GM18526 (cell line): ENCODE results near the gene SLC6A4.

Experiments used
- POLR2A ChIP-seq: IDR thresholded peaks from 3 replicates; pipeline ENCODE4 v1.6.1; 2011; ENCODE audit not compliant: insufficient read length; ENCODE audit errors: extremely low read depth

SLC6A4 gene

DNA sequence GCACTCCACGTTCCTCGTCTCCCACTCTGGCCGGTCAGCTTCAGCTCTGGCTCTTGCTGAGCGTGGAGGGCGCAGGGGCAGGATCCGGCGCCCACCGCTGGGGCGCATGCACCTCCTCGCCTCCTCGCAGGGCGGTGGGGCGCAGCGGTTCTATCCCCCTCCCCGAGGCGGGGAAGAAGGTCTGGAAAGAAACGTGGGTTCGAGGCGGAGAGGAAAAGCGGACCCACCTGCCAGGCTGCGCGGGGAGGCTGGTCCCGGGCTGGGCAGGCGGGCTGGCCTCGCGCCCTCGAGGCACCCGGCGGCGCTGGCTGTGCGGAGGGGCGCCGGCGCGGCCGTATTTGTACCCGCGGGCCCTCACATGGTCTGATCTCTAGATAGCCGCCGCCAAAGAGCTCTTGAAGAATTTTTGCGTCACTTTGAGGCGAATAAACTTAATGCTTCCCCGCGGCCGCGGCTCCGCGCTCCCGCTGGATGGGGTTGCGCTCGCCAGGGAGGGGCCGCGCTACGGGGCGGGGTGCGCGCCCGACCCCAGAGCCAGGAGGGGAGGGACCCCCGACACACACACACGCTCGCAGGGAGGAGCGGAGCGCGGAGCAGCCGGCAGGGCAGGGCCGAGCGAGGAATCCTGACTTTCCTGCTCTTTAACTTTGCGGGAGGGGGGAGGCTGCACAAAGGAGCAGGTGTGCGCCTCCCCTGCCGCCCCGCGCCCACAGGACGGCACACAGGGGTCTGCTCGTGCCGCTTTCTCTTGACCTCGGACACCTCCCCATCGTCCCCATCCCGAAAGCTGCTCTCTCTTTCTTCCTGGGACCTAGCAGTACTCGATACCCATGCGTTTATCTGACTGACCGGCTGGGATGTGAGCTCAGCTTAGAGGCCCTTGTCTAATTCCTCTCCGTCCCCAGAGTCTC lies at the start of gene SLC6A4:
SLC6A4 (minus strand) TSS at position 312 of the 911 bp plus-strand sequence. CDS start 13,739 bp downstream, outside the sequence.
- no peak for TF ChIP-seq POLR2A

DNA sequence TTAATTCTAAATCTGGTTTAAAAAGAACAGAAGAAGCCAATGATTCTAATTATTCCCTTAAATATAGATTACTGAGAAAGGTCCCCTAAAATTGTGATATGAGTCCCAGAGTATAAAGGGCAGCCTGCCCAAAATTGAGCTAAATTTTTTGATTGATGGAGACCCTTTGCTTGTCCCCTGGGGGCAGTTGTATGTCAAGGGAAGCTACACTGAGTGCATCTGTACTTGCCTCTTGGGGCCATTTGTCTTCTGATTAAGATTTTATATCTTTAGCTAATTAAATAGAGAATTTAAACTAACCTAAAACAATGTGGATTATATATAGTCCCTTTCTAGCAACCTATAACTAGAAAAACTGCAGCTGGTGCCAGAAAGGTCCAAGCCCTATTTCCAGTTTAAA lies 43.7 kb upstream of the SLC6A4 start:
- no peak for TF ChIP-seq POLR2A

DNA sequence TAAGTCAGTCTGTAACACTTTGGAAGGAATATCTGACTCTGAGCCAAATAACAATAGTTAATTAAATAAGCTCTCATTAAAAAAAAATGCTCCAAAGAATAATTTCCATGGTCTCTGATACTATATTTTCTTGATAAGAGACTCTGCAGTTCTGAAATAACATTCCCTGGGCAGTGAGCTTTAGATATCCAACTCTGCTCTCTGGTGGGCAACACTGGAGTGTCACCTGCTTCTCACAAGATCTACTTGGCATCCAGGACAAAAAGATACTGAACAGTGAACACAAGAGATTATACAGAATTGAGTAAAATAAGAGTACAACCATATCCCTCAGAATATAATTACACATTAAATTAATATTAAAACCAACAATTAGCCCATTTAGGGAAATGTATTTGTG lies 42.5 kb upstream of the SLC6A4 start:
- TF ChIP-seq POLR2A: no peak

DNA sequence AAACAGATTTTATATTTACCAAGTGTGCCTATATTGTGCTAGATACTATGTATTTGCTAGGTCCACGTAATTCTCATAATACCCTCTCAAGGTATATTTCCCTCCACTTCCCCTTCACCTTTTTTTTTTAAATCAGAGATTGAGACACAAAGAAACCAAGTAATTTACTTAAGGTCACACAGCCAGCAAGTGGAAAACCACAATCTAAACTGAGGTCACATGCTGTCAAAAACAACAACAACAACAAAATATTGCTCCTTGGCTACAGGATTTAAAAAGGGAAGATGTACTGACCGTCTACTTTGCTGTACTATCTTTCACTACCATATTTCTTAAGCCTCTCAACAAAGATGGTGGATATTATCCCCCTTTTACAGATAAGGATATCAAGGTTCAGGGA lies 40.4 kb upstream of the SLC6A4 start:
- TF ChIP-seq POLR2A: no peak

DNA sequence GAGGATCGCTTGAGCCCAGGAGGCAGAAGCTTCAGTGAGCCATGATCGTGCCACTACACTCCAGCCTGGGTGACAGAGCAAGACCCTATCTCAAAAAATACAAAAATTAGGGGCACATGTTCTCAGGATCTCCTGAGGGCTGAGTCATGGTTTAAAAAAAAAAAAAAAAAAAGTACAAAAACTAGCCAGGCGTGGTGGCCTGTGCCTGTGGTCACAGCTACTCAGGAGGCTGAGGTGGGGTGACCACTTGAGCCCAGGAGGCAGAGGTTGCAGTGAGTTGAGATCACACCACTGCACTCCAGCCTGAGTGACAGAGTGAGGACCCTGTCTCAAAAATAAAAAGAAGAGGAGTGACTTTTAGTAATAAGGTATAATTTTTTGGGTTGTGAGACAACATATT lies 39.4 kb upstream of the SLC6A4 start:
- no peak for TF ChIP-seq POLR2A

DNA sequence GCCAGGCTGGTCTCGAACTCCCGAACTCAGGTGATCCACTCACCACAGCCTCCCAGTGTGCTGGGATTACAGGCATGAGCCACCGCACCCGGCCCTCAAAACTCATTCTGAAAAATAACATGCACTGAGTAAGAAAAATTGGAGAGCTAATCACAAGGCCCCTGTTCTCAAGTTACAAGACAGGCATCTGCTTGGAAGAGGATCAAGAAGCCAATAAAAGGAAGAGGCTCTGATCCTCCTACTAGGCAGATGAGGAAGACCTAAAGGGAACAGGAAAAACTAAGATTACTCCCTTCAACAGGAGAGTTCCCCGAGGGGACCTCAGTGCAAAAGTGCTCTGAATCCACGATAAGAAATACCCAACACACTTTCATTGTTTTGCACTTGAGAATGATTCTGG lies 37.9 kb upstream of the SLC6A4 start:
- TF ChIP-seq POLR2A: no peak

DNA sequence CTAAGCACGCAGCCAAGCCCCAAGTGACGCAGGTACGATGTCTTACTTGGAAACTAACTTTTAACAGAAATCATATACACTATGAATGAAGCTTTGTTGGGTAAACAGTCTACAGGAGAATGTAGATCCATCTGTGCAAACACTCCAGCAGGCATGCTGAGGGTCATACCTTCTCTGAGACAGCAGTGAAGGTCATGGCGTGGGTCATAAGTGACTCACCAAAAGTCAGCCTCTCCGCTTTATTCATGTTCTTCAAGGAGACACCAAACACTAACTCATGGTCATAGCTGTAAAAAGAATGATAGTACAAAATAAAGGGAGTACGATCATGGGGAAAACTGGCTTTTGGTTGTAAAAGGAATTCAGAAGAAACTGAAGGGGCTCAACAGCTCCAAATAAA lies 35.6 kb upstream of the SLC6A4 start:
- no peak for TF ChIP-seq POLR2A

DNA sequence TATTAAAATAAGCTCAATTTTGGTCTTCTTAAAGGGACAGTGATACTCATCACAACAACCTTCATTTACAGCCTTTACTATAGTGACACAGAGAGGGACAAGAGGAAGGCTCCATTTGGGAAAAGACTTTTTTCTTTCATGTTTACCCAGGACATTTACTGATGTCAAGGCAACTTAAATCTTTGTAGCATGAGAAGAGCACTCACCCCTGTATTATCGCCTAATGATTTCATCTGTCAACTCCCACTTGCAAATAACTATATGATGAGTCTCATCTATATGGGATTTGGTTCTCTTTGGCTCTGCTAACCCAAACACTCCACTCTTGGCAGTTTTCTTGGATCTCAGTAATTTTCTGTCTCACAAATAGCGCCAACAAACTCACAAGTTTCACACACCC lies 32.1 kb upstream of the SLC6A4 start:
- no peak for TF ChIP-seq POLR2A

DNA sequence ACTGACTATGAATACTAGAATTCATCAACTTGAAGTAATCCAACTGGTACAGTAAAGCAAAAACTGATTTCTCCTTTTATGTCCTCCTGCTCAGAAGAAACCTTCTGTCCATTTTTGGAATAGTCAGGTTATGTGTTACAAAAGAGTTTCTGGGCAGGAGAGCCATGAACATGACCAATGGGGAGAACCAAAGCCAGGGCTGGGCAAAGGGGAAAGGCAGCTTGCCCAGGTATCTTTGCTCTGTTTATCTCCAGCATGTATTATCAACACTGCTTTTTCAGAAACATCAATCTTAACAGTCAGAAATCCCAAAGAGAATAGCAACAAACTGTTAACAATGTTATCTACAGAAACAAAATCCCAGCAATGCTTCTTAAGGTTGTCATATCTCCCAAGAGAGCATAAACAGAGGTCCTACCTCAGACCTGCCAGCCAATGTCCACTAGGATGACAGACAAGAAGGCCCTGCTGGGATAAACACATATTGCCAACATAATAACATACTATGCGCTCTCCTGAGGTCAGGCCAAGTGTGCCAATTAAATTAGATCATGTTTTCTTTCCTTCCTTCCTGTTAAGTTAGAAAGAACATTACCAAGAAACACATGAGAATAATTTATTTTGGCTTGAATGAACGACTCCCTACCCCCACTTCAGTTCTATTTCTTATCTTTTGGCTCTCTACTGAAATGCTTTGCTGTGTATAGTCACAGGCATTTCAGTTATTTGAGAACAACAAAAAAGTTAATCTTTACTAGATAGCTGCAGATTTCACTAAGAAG lies 28.2 kb upstream of the SLC6A4 start:
- TF ChIP-seq POLR2A: no peak

DNA sequence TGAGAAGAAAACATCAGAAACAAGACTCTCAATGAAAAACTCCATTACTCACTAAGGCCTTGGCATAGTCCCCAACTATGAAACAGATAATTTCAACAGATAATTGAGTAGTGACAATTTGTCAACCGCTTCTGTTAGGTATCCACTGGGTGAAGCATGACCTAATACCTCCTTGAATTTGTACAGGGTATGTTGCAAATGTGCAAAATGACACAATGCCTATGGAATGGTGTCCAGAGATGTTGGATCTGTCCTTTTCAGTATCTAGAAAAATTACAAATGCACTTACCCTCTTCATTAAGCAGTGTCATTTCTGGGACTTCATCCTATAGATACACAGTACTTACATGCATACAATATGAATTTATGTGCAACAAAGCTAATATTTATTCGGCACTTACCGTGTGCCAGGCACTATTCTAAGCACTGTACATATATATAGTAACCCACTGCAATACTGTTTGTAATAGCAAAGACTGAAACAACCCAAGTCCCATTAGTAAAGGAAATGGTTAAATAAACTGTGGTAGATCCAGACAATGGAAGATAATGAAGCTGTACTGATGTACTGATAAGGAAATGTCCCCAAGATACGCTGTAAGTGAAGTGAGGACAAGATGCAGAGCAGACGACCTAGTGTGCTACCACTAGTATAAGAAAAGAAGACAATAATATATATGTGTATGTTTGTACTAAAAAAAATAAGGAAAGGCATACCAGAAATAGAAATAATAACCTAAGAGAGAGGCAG lies 21.4 kb upstream of the SLC6A4 start:
- TF ChIP-seq POLR2A: no peak

DNA sequence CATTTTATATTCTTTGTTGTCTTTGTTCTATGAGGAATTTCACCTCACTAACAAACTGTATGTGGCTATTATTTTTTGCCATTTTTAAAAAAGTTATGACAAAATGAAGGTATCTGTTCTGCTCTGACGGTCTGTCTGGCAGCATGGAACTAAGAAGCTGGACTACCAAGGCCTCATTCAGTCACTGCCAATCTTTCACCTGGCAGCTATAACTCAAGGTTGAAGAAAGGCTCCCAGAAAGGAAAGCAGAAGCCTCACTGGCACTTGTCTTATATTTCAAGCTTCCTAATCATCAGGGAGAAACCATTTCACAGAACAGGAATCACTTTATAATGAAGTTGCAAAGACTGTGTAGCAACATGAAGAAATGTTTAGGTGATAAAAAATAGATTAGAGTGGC lies 18.7 kb upstream of the SLC6A4 start:
- no peak for TF ChIP-seq POLR2A

DNA sequence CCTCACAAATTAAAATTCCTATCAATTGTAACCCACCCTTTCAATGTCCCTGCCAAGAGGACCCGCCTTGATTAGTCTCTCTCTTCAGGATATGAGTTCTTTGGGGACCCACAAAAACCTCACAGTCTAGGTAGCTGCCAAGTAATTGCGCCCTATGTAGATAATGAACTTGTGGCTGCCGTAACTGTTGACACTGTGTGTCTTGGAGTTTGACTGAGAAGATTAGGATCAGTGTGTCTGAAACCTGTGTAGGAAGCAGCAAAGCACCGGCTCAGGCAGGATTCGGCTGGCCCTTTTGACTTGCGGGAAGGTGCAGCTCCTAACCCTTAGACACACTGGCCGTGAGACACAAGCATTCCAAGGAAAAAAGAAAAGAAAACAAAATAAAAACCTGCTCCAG lies 17.8 kb upstream of the SLC6A4 start:
- TF ChIP-seq POLR2A: no peak

DNA sequence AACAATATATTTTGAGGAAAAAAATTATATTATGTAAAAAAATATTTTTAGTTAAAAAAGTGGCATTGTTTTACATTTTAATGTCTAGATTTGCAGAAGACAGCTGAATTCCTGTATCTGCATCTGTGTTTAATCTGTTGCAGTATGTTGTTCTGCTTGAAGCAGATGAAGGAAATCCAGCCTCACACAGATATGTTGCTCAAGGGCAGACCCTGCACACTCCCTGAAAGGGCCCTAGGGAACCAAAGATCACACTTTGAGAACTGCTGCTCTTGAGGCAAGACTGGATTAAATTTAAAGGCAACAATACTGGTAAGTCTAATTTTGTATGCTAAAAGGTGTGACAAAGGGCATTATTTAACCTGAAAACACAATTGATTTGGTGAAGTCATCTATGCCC lies 16.4 kb upstream of the SLC6A4 start:
- TF ChIP-seq POLR2A: no peak

DNA sequence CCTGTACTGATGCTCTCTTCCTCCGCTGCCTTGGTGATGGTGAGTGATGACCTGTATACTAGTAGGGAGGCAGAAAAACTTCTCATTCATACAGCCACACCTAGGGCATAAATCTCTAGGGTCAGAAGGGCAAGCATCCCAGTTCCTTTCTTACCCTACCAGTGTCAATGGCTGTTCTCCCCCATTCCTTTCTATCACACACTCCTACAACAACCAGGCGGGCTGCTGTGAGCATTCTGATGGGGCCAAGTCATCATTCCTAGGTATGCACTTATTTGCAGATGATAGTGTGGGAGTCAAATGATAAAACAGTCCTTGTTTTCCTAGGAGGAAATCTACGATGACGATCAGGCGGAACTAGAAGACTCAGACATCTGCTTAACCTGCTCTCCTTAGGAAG lies 14.0 kb upstream of the SLC6A4 start:
- TF ChIP-seq POLR2A: no peak

DNA sequence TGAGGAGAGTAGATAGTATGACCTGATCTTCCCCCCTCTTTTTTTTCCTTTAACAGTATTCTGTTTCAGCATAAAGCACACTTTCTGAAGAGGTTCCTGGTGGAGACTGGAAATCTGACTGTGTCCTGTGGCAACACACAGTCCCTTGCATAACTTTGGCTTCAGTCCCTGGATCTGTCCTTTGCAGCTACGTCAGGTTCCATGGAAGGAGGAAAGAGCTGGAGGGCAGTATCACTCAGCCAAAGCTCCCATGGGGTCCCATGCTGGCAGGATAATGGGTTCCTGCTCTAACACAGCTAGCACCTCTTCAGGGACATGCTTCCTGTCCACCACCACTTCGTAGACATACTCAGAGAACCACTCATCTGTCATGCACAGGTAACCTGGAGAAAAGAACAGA lies 13.3 kb upstream of the SLC6A4 start:
- TF ChIP-seq POLR2A: no peak
